ENCODE measurements around the gene RUNX1. TPM values are rescaled to one million over a fixed set of nuclear protein-coding genes. Genes with fewer than 3 reads are reported as not detected.

Gene RUNX1
- total and polyA plus RNA-seq, 4 donors = 23.3 to 100 (median 33.4) TPM

GRCh38 chr21:35042836-35043235 is 6.3 kb downstream of the RUNX1 start:
- ATAC-seq (ENCODE audit: insufficient read depth, low FRiP score) (no peak), DNase-seq (no peak)
- H3K4me3 ChIP-seq = no peak overlapping the region
- WGBS, 2 donors = 91% methylated on average over 6 of the region's 6 CpGs
- H3K27me3 ChIP-seq (ENCODE audit: control insufficient read depth in 3 of 3, insufficient read depth in 3 of 3, low read length in 2 of 3) = no peaks in the 10 kb centered on the region
- H3K9me3 ChIP-seq (ENCODE audit: control insufficient read depth in 4 of 4, insufficient read depth in 3 of 4, low read length in 3 of 4) = no peaks in the 10 kb centered on the region
- no peak overlapping the region for H3K27ac ChIP-seq (ENCODE audit: low read depth in 1 of 2, low read length in 1 of 2)
- no peak for TF ChIP-seq CTCF (IDR thresholded peaks at IDR 0.05; ENCODE audit: control extremely low read depth, extremely low read depth)
- no peak overlapping the region for H3K9ac ChIP-seq (ENCODE audit: insufficient read depth in 1 of 2, low read length in 2 of 2)
- H3K4me1 ChIP-seq (ENCODE audit: control insufficient read depth in 5 of 5, insufficient read depth in 5 of 5, low read length in 5 of 5) = peaks cover 0 to 13% (median 3%) of the 10 kb centered on the region in 5 donors
- H3K36me3 ChIP-seq (ENCODE audit: control insufficient read depth in 4 of 4, insufficient read depth in 4 of 4, low read length in 4 of 4) = no peaks in the 10 kb centered on the region

GRCh38 chr21:35041881-35042280 is 7.2 kb downstream of the RUNX1 start:
- no peaks in the 10 kb centered on the region for H3K27me3 ChIP-seq (ENCODE audit: control insufficient read depth in 3 of 3, insufficient read depth in 3 of 3, low read length in 2 of 3)
- H3K27ac ChIP-seq (ENCODE audit: low read depth in 1 of 2, low read length in 1 of 2) = no peak overlapping the region
- H3K36me3 ChIP-seq (ENCODE audit: control insufficient read depth in 4 of 4, insufficient read depth in 4 of 4, low read length in 4 of 4) = no peaks in the 10 kb centered on the region
- H3K9ac ChIP-seq (ENCODE audit: insufficient read depth in 1 of 2, low read length in 2 of 2) = no peak overlapping the region
- no peak for ATAC-seq (ENCODE audit: insufficient read depth, low FRiP score)
- H3K9me3 ChIP-seq (ENCODE audit: control insufficient read depth in 4 of 4, insufficient read depth in 3 of 4, low read length in 3 of 4) = no peaks in the 10 kb centered on the region
- no peak overlapping the region for H3K4me3 ChIP-seq
- DNase-seq = no peak
- no peak for TF ChIP-seq CTCF (IDR thresholded peaks at IDR 0.05; ENCODE audit: control extremely low read depth, extremely low read depth)
- WGBS, 2 donors = 87 to 89% methylated on average over 4 of the region's 4 CpGs
- peaks cover 0 to 4% (median 3%) of the 10 kb centered on the region in 5 donors for H3K4me1 ChIP-seq (ENCODE audit: control insufficient read depth in 5 of 5, insufficient read depth in 5 of 5, low read length in 5 of 5)

DNA sequence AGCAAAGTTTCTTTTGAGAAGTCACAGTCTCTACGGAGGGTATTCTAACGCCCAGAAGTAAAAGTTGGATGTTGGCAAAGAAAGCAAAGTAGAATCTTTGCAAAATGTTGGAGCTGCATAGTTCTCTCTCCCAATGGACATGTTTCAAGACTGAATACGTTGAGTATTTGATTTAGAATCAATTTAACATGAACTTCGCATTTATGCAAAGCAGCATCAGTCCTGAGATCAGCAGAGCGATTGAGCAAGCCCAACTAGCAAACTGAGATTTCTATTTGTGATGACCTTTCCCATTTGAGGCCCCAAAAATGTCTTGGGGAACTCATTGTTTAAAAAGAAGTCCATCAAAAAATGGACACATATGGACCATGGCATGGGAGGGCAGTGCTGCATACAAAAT is 8.0 kb downstream of the RUNX1 start:
- no peaks in the 10 kb centered on the region for H3K9me3 ChIP-seq (ENCODE audit: control insufficient read depth in 4 of 4, insufficient read depth in 3 of 4, low read length in 3 of 4)
- peaks cover 0 to 3% (median 0%) of the 10 kb centered on the region in 5 donors for H3K4me1 ChIP-seq (ENCODE audit: control insufficient read depth in 5 of 5, insufficient read depth in 5 of 5, low read length in 5 of 5)
- H3K4me3 ChIP-seq = no peak overlapping the region
- TF ChIP-seq CTCF (IDR thresholded peaks at IDR 0.05; ENCODE audit: control extremely low read depth, extremely low read depth) = no peak
- H3K9ac ChIP-seq (ENCODE audit: insufficient read depth in 1 of 2, low read length in 2 of 2) = no peak overlapping the region
- H3K27ac ChIP-seq (ENCODE audit: low read depth in 1 of 2, low read length in 1 of 2) = no peak overlapping the region
- no peaks in the 10 kb centered on the region for H3K27me3 ChIP-seq (ENCODE audit: control insufficient read depth in 3 of 3, insufficient read depth in 3 of 3, low read length in 2 of 3)
- no peak for DNase-seq
- ATAC-seq (ENCODE audit: insufficient read depth, low FRiP score) = no peak
- no peaks in the 10 kb centered on the region for H3K36me3 ChIP-seq (ENCODE audit: control insufficient read depth in 4 of 4, insufficient read depth in 4 of 4, low read length in 4 of 4)
- 88 to 89% methylated on average over 5 of the region's 5 CpGs for WGBS, 2 donors

- Histone ChIP-seq H3K9ac (ENCODE audit: insufficient read depth in 1 of 2, low read length in 2 of 2) (no peak overlapping the region), H3K4me1 (ENCODE audit: control insufficient read depth in 5 of 5, insufficient read depth in 5 of 5, low read length in 5 of 5) (peaks cover 0 to 3% (median 0%) of the 10 kb centered on the region in 5 donors), H3K36me3 (ENCODE audit: control insufficient read depth in 4 of 4, insufficient read depth in 4 of 4, low read length in 4 of 4) (no peaks in the 10 kb centered on the region), H3K9me3 (ENCODE audit: control insufficient read depth in 4 of 4, insufficient read depth in 3 of 4, low read length in 3 of 4) (no peaks in the 10 kb centered on the region), H3K27ac (ENCODE audit: low read depth in 1 of 2, low read length in 1 of 2) (no peak overlapping the region), H3K27me3 (ENCODE audit: control insufficient read depth in 3 of 3, insufficient read depth in 3 of 3, low read length in 2 of 3) (no peaks in the 10 kb centered on the region), H3K4me3 (no peak overlapping the region)
- no peak for TF ChIP-seq CTCF (IDR thresholded peaks at IDR 0.05; ENCODE audit: control extremely low read depth, extremely low read depth)
- no peak for ATAC-seq (ENCODE audit: insufficient read depth, low FRiP score)
- DNase-seq = no peak
- WGBS, 2 donors = 31 to 42% methylated on average over 3 of the region's 3 CpGs
Measured at GRCh38 chr21:35039595-35040289, 9.4 kb downstream of the RUNX1 start.

Measured in lung (tissue), 12 donors.